ENCODE data around the gene KCNJ10. TPM values are rescaled to one million over a fixed set of nuclear protein-coding genes. Genes with fewer than 3 reads are reported as not detected.

KCNJ10 gene
- total RNA-seq, 2 experiments from 2014 or later = not detected

DNA sequence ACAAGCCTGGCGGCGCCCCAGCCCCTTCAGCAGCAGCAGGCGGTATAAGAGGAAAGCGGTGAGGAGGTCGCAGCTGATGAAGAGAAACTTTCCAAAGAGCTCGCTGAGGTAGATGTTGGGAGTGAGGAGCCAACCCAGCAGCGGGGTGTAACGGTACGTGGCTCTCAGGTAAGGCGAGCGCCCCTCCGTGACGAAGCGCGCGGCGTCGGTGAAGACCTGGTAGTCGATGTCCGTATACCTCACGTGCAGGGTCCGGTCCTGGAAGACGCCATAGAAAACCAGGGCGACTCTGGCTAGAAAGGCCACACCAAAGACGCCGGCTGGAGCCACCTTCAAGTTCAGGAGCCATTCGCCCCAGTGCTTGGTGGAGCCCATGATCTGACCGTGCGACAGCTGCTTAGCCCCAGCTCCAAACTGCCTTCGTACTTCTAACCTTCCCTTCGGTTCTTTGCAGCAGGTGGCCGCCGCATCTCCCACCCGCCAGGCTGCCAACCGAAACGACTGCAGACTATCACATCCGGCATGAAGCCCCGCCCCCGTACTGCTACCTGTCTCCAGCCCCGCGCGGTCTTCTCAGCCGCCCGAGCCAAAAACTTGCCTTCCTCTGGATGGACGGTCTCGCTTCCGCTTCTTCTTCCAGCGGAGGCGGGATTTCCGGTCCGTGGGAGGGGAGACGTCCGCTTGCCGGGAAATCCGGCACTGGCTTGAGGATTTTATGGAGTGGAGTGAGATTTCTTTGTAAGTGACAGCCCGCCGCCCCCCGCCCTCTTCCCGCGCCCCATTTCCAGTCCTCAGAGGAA lies 38.4 kb downstream of the KCNJ10 start, which contains the start of gene PIGM:
Gene PIGM (minus strand): TSS at position 626 of the 800 bp plus-strand sequence. CDS start 251 bp downstream, at position 375.
- Mint-ChIP-seq H3K9me3 (no peaks in the 10 kb centered on the region), H3K27ac (peak within 1 kb of the TSS; percentile 94), H3K4me3 (peak within 1 kb of the TSS; percentile 94), H3K4me1 (peaks cover 25% of the 10 kb centered on the region), H3K27me3 (no peaks in the 10 kb centered on the region), H3K36me3 (peaks cover 8% of the 10 kb centered on the region)
- POLR2A ChIA-PET = interaction anchor here (1.0 to 3.4 kb wide), 5 partner anchors 15 to 110 kb away, joined by 3 to 22 read pairs (median 3); partner anchors contain the start of genes IGSF8 and TAGLN2
- peak; percentile 99 for ATAC-seq (ENCODE audit: low read depth)
- DNase-seq = peak; percentile 90

DNA sequence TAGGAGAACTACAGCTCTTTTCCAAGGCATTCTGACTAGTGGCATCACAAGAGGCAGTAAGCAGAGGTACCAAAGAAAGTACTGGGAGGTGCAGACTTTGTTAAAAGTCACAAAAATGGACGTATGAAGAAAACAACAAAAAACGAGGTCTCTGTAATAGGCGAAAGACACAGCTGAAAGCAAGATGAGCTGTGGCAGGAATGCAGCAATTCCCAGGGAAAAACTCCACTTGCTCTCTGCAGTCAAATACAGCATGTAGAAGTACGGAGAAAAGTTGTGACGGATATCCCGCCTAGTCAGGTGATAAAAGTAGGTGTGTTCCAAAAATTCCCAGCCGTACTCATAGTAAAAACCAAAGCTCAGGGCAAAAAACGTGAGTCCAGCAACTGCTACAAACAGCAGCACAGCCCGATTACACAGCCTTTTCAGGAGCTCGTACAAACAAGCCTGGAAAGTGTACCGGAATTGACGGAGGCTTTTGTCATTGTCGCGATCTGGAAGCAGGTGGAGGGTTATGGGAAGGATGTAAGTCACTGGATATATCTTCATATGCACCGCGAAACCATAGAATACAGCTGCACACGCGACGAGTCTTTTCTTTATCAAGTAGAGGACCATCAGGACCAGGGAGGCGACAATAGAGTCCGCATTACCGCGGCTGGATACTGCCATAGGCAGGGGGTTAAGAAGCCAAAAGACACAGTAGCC lies 39.1 kb downstream of the KCNJ10 start:
- peak overlapping the region; percentile 94 for H3K27ac Mint-ChIP-seq
- ATAC-seq (ENCODE audit: low read depth) (peak; percentile 2), DNase-seq (no peak)
- H3K27me3 Mint-ChIP-seq = no peaks in the 10 kb centered on the region
- POLR2A ChIA-PET = interaction anchor here (1.0 to 3.4 kb wide), 4 partner anchors 48 to 110 kb away, joined by 3 to 22 read pairs (median 3); partner anchors contain the start of genes IGSF8 and TAGLN2
- H3K9me3 Mint-ChIP-seq = no peaks in the 10 kb centered on the region
- peaks cover 8% of the 10 kb centered on the region for H3K36me3 Mint-ChIP-seq
- peak overlapping the region; percentile 94 for H3K4me3 Mint-ChIP-seq
- peaks cover 25% of the 10 kb centered on the region for H3K4me1 Mint-ChIP-seq

DNA sequence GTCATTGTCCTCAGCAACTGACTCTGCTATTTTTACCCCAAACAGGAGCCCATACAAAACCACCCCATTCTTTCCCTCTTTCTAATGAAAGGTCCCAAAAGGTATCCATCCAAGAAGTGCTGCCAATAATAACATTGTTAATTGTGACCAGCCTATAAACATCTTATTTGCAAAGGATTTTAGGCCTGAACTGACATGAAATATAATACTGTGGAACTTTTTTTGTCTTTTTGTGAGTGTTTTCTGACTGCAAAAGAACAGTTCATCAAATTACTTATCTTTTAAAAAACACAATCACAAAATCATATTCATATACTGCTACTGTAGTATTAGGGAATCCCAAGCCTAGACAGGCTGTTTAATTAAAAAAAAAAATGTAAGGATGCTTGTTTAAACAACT lies 41.5 kb downstream of the KCNJ10 start:
- Mint-ChIP-seq H3K27ac (no peak overlapping the region), H3K9me3 (no peaks in the 10 kb centered on the region), H3K36me3 (peaks cover 8% of the 10 kb centered on the region), H3K27me3 (no peaks in the 10 kb centered on the region), H3K4me3 (no peak overlapping the region), H3K4me1 (peaks cover 23% of the 10 kb centered on the region)
- no peak for DNase-seq
- ATAC-seq (ENCODE audit: low read depth) = no peak
- POLR2A ChIA-PET = no interaction called here

DNA sequence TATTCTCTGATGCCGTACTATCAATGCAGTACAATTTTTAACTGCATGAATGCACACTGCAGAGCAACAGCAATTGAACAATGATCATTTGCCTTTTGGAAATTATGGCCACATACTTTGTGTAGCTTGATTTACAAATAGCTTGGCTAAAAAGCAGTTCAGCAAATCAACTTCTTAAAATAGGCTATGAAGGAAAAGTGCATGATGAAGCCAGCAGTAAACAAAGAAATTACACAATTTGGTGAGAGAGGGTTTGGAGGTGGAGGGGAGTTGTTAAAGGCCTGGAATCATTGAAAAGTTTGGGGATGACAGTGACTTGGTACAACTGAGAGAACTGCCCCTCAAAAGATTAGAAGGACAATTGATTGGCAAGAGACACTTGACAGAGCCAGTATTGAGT lies 44.6 kb downstream of the KCNJ10 start:
- Mint-ChIP-seq H3K4me1 (peaks cover 8% of the 10 kb centered on the region), H3K36me3 (peaks cover 6% of the 10 kb centered on the region), H3K27ac (no peak overlapping the region), H3K9me3 (no peaks in the 10 kb centered on the region), H3K4me3 (no peak overlapping the region), H3K27me3 (no peaks in the 10 kb centered on the region)
- ATAC-seq (ENCODE audit: low read depth) = no peak
- POLR2A ChIA-PET = no interaction called here
- no peak for DNase-seq

DNA sequence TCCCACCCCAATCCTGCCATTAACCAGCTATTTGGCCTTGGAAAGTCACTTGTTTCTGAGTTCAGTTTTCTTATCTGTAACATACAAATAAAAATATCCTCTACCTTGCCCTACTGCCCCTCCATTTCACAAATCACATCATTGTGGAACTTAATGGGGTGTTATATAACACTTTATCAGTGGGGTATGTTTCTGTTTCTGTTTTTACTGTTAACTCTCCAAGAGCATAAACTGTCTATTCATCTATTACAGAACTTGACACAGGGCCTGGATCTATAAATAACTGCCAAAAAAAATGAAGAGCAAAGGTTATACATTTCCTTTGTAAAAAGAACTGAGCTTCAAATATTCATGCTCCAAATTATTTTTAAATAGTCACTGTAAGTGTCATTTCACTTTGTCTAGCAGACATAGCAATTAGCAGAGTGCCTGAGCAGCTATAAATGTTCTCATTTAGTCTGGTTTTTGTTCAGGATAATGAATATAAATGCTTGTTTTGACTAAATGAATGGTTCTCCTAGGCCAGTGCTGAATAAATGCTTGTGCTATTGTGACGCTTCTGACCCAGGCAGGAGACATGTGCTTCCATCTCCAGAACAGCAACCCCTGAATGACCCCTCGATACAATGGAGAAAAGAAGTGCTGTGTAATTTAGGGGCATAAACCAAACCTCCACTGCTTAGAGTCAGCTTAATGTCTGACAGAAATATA lies 45.6 kb downstream of the KCNJ10 start:
- no peak overlapping the region for H3K27ac Mint-ChIP-seq
- no peak overlapping the region for H3K4me3 Mint-ChIP-seq
- peaks cover 6% of the 10 kb centered on the region for H3K36me3 Mint-ChIP-seq
- ATAC-seq (ENCODE audit: low read depth) (no peak), DNase-seq (no peak)
- POLR2A ChIA-PET = no interaction called here
- no peaks in the 10 kb centered on the region for H3K27me3 Mint-ChIP-seq
- peaks cover 6% of the 10 kb centered on the region for H3K4me1 Mint-ChIP-seq
- no peaks in the 10 kb centered on the region for H3K9me3 Mint-ChIP-seq

DNA sequence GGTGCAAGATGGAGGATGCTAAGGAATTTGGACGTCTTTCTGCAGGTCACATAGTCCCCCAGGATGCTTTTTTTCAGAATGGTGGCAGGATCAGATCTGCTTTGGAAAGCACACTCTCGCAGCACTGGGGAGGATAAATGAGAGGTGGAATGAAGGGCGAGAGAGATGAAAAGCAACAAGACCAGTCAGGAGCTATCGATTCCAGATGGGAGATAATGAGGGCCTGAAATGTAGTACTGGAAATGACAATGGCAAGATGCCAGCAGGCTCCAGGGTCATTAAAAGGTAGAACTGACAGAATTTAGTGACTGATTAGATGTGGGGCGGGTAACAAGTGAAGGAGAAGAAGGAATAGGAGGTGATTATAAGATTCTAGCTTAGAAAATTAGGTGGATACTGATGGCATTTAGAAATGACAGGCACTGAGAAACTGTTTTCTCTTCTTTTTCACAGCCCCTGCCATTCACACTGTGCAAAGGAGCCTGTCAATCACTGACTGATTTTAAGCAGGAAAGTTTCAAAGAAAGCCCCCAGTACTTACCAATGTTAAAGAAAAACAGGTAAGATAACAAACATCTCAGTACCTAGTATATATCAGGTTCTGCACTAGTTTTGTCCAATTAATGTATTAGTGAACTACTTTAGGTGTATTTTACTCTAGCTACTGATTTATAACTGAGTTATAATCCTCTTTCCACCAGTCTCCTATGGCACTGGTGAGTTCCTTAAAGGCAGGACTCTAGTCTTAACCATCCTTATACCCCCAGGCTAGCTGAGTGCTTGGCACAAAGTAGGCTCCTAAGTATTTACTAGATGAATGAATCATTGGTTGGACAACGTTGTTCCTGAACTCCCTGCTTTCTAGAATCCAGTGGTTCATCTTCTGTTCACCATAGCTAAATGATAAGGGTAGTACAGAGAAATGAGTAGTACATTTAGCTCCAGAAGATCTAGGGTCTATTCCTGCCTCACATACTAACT lies 47.3 kb downstream of the KCNJ10 start:
- Mint-ChIP-seq H3K9me3 (no peaks in the 10 kb centered on the region), H3K4me3 (no peak overlapping the region), H3K4me1 (peaks cover 6% of the 10 kb centered on the region), H3K27ac (no peak overlapping the region), H3K36me3 (peaks cover 4% of the 10 kb centered on the region), H3K27me3 (peaks cover 4% of the 10 kb centered on the region)
- ATAC-seq (ENCODE audit: low read depth) = no peak
- POLR2A ChIA-PET = interaction anchor here (1.1 kb wide), 1 partner anchor 20 kb away, joined by 3 read pairs; no protein-coding TSS in a partner anchor
- DNase-seq = no peak

DNA sequence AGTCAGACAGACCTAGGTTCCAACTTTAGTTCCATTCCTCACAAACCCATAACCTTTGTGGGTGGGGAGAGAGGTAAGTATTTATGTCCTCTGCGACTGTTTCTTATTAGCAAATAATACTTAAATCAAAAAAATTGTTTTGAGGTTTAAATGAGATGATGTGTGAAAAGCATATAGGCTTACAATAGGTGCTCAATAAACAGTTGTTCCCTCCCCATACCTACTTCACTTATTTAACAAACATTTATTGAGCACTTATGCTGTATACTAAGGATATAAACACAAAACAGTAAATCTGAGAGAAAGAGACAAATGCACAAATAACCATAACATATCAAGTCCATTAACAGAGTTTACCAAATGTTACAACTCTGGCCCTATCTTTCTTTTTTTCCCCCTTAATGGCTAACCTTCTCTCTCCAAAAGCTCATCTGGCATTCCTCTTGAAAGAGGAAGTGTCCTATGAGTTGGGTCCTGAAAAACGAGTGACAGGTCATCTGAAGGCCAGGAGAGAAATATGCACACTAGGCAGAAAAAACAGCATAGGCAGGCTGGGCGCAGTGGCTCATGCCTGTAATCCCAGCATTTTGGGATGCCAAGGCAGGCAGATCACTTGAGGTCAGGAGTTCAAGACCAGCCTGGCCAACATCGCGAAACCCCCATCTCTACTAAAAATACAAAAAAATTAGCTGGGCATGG lies 48.4 kb downstream of the KCNJ10 start:
- DNase-seq (no peak), ATAC-seq (ENCODE audit: low read depth) (no peak)
- no peaks in the 10 kb centered on the region for H3K9me3 Mint-ChIP-seq
- H3K4me3 Mint-ChIP-seq = no peak overlapping the region
- H3K27ac Mint-ChIP-seq = no peak overlapping the region
- H3K36me3 Mint-ChIP-seq = no peaks in the 10 kb centered on the region
- POLR2A ChIA-PET = no interaction called here
- H3K4me1 Mint-ChIP-seq = peaks cover 3% of the 10 kb centered on the region
- H3K27me3 Mint-ChIP-seq = peaks cover 10% of the 10 kb centered on the region

DNA sequence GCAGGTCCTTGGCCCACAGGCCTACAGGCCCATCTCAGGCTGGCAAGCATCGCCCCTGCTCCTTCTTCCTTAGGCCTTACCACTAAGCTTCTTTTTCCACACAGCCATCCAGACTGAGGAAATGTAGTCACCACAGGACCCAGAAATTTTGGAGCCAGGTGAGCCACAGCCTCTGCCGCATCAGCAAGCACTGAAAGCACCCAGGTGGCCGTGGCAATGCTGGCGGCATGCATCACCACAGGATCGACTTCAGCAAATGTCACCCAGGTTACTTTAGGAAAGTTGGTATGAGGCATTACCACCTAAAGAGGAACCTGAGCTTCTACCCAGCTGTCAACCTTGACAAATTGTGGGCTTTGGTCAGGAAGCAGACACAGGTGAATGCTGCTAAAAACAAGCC lies 49.8 kb downstream of the KCNJ10 start:
- Mint-ChIP-seq H3K4me3 (no peak overlapping the region), H3K36me3 (no peaks in the 10 kb centered on the region), H3K4me1 (peaks cover 3% of the 10 kb centered on the region), H3K27ac (no peak overlapping the region), H3K9me3 (no peaks in the 10 kb centered on the region), H3K27me3 (peaks cover 12% of the 10 kb centered on the region)
- DNase-seq = no peak
- ATAC-seq (ENCODE audit: low read depth) = no peak
- POLR2A ChIA-PET = no interaction called here

DNA sequence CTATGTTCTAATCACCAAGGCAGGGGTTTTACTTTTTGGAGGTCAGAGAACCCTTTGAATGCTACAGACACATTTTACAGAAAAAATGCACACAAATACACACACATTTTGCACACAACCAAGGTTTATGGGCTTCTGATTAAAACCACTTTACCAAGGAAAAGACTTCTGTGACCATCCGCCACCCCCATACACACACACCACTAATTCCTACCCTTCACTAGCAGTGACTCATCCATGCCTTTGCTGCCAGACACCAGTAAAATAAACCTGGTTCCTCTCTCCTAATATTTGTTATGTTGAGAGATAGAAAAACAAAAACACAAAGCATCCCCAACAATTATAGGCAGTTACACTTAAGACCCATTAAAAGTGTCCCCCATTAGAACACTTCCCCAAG lies 51.1 kb downstream of the KCNJ10 start:
- H3K27ac Mint-ChIP-seq = no peak overlapping the region
- DNase-seq = no peak
- no peak for ATAC-seq (ENCODE audit: low read depth)
- H3K36me3 Mint-ChIP-seq = no peaks in the 10 kb centered on the region
- H3K4me1 Mint-ChIP-seq = peaks cover 3% of the 10 kb centered on the region
- H3K4me3 Mint-ChIP-seq = no peak overlapping the region
- peaks cover 12% of the 10 kb centered on the region for H3K27me3 Mint-ChIP-seq
- POLR2A ChIA-PET = no interaction called here
- no peaks in the 10 kb centered on the region for H3K9me3 Mint-ChIP-seq

DNA sequence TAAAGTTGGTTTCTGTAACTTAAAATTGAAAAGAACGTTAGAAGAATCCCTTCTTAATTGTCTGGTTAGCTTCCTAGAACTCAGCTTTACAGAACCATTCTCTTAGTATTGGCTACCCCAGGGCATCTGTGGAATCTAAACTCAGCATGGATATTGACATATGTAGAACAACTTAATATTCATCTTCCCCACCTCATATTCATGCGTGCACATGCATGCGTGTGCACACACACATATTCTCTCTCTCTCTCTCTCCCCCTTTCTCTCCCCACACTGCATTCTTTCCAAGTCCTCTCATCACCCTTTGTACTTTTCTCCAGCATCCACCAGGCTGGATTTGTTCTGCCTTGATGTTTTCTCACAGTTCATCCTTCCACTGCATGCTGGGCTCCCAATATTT lies 51.6 kb downstream of the KCNJ10 start:
- peaks cover 3% of the 10 kb centered on the region for H3K4me1 Mint-ChIP-seq
- DNase-seq (no peak), ATAC-seq (ENCODE audit: low read depth) (no peak)
- H3K4me3 Mint-ChIP-seq = no peak overlapping the region
- H3K27ac Mint-ChIP-seq = no peak overlapping the region
- H3K9me3 Mint-ChIP-seq = no peaks in the 10 kb centered on the region
- POLR2A ChIA-PET = no interaction called here
- H3K36me3 Mint-ChIP-seq = no peaks in the 10 kb centered on the region
- peaks cover 12% of the 10 kb centered on the region for H3K27me3 Mint-ChIP-seq

DNA sequence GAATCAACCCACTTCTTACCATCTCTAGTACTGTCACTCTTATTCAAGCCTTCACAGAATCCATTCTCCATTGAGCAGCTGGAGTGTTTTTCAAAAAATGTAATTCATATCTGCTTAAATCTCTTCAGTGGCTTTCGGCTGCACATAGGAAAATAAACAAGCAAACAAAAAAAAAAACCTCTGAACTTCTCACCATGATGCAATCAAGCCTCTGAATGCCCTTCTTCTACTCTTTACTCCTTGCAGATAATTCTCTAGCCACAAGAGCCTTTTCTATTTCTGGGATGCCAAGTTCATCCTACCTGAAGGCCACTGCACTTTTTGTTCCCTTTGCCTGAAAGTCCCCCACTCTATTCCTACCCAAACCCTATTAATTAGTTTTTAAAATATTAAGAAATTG lies 52.4 kb downstream of the KCNJ10 start:
- Mint-ChIP-seq H3K36me3 (no peaks in the 10 kb centered on the region), H3K4me3 (no peak overlapping the region), H3K9me3 (no peaks in the 10 kb centered on the region), H3K4me1 (peaks cover 3% of the 10 kb centered on the region), H3K27ac (no peak overlapping the region), H3K27me3 (peaks cover 12% of the 10 kb centered on the region)
- POLR2A ChIA-PET = no interaction called here
- DNase-seq (no peak), ATAC-seq (ENCODE audit: low read depth) (no peak)

DNA sequence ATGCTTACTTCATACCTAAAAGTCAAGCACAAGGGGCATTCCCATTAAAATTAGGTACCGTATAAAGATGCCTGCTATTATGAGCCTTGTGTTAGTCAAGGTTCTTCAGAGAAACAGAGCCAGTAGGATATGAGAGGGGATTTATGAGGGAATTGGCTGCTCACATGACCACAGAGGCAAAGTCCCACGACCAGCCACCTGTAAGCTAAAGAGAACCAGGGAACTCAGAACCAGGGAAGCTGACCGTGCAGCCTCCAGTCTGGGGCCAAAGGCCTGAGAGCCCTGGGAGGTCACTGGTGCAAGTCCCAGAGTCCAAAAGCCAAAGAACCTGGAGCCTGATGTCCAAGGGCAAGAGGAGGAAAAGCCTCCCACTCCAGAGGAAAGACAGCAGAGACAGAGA lies 58.2 kb downstream of the KCNJ10 start:
- DNase-seq = no peak
- H3K27ac Mint-ChIP-seq = no peak overlapping the region
- POLR2A ChIA-PET = no interaction called here
- peaks cover 26% of the 10 kb centered on the region for H3K27me3 Mint-ChIP-seq
- H3K4me3 Mint-ChIP-seq = no peak overlapping the region
- no peaks in the 10 kb centered on the region for H3K4me1 Mint-ChIP-seq
- H3K9me3 Mint-ChIP-seq = no peaks in the 10 kb centered on the region
- no peak for ATAC-seq (ENCODE audit: low read depth)
- no peaks in the 10 kb centered on the region for H3K36me3 Mint-ChIP-seq

Measured in activated naive CD8-positive, alpha-beta T cell treated with anti-CD3 and anti-CD28 coated beads, Interleukin-2, amount 10 ng/mL, durations not matched to agents 7 days and 5 days (primary cell).